HepG2 (cell line): ENCODE data around the gene SIRT7. TPM values are rescaled to one million over a fixed set of nuclear protein-coding genes. Genes with fewer than 3 reads are reported as not detected.

Experiments used
- ATF7 ChIP-seq, 2 experiments: fragments of 450-650 bp in 1 of 2; sonication (generic) in 1 of 2; formaldehyde crosslinking in 1 of 2; IDR thresholded peaks; 2 replicates each; pipeline versions ENCODE4 v1.4.0 to v1.6.1; 2016 to 2020; ENCODE audit warnings: antibody characterized with exemption in 1 of 2, mild to moderate bottlenecking in 1 of 2, missing genetic modification reagents in 1 of 2
- ATF7-NPFF ChIP-seq: sonication (generic); formaldehyde crosslinking; IDR thresholded peaks from 2 replicates; pipeline ENCODE4 v1.8.1; 2023; ENCODE audit warnings: mild to moderate bottlenecking, low read depth, missing genetic modification reagents, moderate library complexity
- BCL6 ChIP-seq: IDR thresholded peaks from 2 replicates; pipeline ENCODE4 v1.6.1; 2016; ENCODE audit warnings: missing genetic modification reagents, missing compliant biosample characterization
- ELF1 ChIP-seq: sonication (generic); formaldehyde crosslinking; IDR thresholded peaks from 2 replicates; pipeline ENCODE4 v1.4.0; 2020; ENCODE audit warnings: missing genetic modification reagents
- FOXJ3 ChIP-seq: sonication (generic); formaldehyde crosslinking; IDR thresholded peaks from 2 replicates; pipeline ENCODE4 v1.4.0; 2020; ENCODE audit warnings: missing genetic modification reagents, mild to moderate bottlenecking, borderline replicate concordance
- GFI1 ChIP-seq: sonication (generic); formaldehyde crosslinking; IDR thresholded peaks from 2 replicates; pipeline ENCODE4 v1.5.0; 2020; ENCODE audit warnings: missing genetic modification reagents, mild to moderate bottlenecking, borderline replicate concordance
- HDAC6 ChIP-seq: fragments of 200-600 bp; sonication (generic); IDR thresholded peaks from 2 replicates; pipeline ENCODE4 v1.7.0; 2017; ENCODE audit warnings: mild to moderate bottlenecking, antibody characterized with exemption, low read length, low read depth
- KMT2A ChIP-seq: sonication (generic); formaldehyde crosslinking; IDR thresholded peaks from 2 replicates; pipeline ENCODE4 v1.4.0; 2020; ENCODE audit warnings: missing genetic modification reagents
- MIXL1 ChIP-seq: IDR thresholded peaks from 2 replicates; pipeline ENCODE4 v1.6.1; 2016
- PAX8 ChIP-seq: sonication (generic); formaldehyde crosslinking; IDR thresholded peaks from 2 replicates; pipeline ENCODE4 v1.8.0; 2022; ENCODE audit warnings: mild to moderate bottlenecking, missing genetic modification reagents, borderline replicate concordance
- THAP9 ChIP-seq: sonication (generic); formaldehyde crosslinking; IDR thresholded peaks from 2 replicates; pipeline ENCODE4; 2020; ENCODE audit warnings: missing genetic modification reagents, mild to moderate bottlenecking, borderline replicate concordance
- ZNF10 ChIP-seq: sonication (generic); formaldehyde crosslinking; IDR thresholded peaks from 2 replicates; pipeline ENCODE4 v1.4.0; 2020; ENCODE audit warnings: mild to moderate bottlenecking, low read depth, missing genetic modification reagents, borderline replicate concordance
- ZNF503 ChIP-seq: sonication (generic); formaldehyde crosslinking; IDR thresholded peaks from 2 replicates; pipeline ENCODE4 v1.4.0; 2020; ENCODE audit warnings: missing genetic modification reagents
- ZNF674 ChIP-seq: sonication (generic); formaldehyde crosslinking; IDR thresholded peaks from 2 replicates; pipeline ENCODE4 v1.5.0; 2020; ENCODE audit warnings: low read depth, mild to moderate bottlenecking, missing genetic modification reagents
- ZNF7 ChIP-seq: IDR thresholded peaks from 2 replicates; pipeline ENCODE4 v1.6.1; 2016; ENCODE audit warnings: missing biosample characterization, missing genetic modification reagents
- ZNF792 ChIP-seq: IDR thresholded peaks from 2 replicates; pipeline ENCODE4 v1.6.1; 2016
- polyA plus RNA-seq, 8 experiments: library from polyadenylated mRNA; depleted of rRNA in 3 of 8; stranded (reverse) in 7 of 8; unstranded in 1 of 8; fragments of >200 nt; fragmentation: Illumina TruSeq in 4 of 8; extraction: Trizol in 4 of 8; gene quantifications; 2 replicates each; pipeline versions ENCODE4 v1.2.1 to v1.2.3, GENCODE V29; 2011 to 2016; ENCODE audit warnings: low read depth in 4 of 8, missing spikeins in 1 of 8, mixed read lengths in 1 of 8; ENCODE audit not compliant: insufficient read depth in 1 of 8
- total RNA-seq, 5 experiments: library from RNA; depleted of rRNA; stranded (reverse); fragments of >200 nt; fragmentation: Illumina TruSeq; extraction: Trizol; gene quantifications; 2 replicates each; pipeline ENCODE4 v1.2.3, GENCODE V29; 2016; ENCODE audit warnings: low read depth in 1 of 5
- TF ChIP-seq, protein P1 (sequence below): sonication (generic); formaldehyde crosslinking; IDR thresholded peaks from 2 replicates; pipeline ENCODE4 v1.5.1; 2020; ENCODE audit warnings: mild to moderate bottlenecking, missing genetic modification reagents
- TF ChIP-seq, protein P2 (sequence below): fragments of 450-650 bp; IDR thresholded peaks from 2 replicates; pipeline ENCODE4 v1.6.1; 2017
- TF ChIP-seq, protein P3 (sequence below): sonication (generic); formaldehyde crosslinking; IDR thresholded peaks from 2 replicates; pipeline ENCODE4 v1.4.0; 2020; ENCODE audit warnings: missing genetic modification reagents

The SIRT7 gene
- total and polyA plus RNA-seq, 2 of the 13 experiments (the other 11 are each of a cell fraction or from before 2014, with no cell fraction given), result 8.3 to 24.8 TPM

DNA sequence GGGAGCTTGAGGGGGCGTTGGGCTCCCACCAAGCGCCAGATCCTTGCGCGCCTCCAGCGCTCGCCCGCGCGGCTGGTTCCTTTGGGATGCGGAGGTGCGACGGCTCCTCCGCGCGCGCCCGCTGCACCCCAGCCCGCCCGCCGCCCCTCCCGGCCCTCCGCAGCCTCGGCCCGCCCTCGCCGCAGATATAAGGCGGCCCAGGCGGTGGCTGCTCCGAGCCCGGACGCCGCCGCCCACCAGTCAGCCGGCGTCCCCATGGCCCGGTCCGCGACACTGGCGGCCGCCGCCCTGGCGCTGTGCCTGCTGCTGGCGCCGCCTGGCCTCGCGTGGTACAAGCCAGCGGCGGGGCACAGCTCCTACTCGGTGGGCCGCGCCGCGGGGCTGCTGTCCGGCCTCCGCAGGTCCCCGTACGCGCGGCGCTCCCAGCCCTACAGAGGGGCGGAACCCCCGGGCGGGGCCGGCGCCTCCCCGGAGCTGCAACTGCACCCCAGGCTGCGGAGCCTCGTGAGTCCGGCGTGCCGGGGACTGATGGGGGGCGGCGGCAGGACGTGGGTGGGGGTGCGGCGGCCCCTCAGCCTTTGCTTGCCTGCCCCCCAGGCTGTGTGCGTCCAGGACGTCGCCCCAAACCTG lies 15.8 kb downstream of the SIRT7 start, which contains the start of gene NPB (continued):
- TF ChIP-seq KMT2A (CRISPR knock-in tag), result no peak
- no peak for TF ChIP-seq ZNF674
- TF ChIP-seq, protein P1, sequence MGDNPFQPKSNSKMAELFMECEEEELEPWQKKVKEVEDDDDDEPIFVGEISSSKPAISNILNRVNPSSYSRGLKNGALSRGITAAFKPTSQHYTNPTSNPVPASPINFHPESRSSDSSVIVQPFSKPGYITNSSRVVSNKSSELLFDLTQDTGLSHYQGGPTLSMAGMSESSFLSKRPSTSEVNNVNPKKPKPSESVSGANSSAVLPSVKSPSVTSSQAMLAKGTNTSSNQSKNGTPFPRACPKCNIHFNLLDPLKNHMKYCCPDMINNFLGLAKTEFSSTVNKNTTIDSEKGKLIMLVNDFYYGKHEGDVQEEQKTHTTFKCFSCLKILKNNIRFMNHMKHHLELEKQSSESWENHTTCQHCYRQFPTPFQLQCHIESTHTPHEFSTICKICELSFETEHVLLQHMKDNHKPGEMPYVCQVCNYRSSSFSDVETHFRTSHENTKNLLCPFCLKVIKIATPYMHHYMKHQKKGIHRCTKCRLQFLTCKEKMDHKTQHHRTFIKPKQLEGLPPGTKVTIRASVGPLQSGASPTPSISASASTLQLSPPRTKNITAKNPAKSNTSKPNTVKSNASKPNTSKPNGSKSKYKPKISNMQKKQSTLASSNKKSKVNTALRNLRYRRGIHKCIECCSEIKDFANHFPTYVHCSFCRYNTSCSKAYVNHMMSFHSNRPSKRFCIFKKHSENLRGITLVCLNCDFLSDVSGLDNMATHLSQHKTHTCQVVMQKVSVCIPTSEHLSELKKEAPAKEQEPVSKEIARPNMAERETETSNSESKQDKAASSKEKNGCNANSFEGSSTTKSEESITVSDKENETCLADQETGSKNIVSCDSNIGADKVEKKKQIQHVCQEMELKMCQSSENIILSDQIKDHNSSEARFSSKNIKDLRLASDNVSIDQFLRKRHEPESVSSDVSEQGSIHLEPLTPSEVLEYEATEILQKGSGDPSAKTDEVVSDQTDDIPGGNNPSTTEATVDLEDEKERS (CRISPR knock-in tag), result 0 out of 2 replicates have a peak, but pooled peaks have one; percentile 49
- no peak for TF ChIP-seq FOXJ3 (CRISPR knock-in tag)
- TF ChIP-seq ATF7-NPFF, result peak; percentile 86; the same call in 1 of the 2 replicates
- TF ChIP-seq ATF7 (IDR thresholded peaks at IDR 0.05), result no peak
- TF ChIP-seq ATF7 (CRISPR knock-in tag; IDR thresholded peaks at IDR 0.05), result no peak; the same call in 1 of the 2 replicates
- TF ChIP-seq, protein P2, sequence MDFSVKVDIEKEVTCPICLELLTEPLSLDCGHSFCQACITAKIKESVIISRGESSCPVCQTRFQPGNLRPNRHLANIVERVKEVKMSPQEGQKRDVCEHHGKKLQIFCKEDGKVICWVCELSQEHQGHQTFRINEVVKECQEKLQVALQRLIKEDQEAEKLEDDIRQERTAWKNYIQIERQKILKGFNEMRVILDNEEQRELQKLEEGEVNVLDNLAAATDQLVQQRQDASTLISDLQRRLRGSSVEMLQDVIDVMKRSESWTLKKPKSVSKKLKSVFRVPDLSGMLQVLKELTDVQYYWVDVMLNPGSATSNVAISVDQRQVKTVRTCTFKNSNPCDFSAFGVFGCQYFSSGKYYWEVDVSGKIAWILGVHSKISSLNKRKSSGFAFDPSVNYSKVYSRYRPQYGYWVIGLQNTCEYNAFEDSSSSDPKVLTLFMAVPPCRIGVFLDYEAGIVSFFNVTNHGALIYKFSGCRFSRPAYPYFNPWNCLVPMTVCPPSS, result no peak
- no peak for TF ChIP-seq ELF1 (CRISPR knock-in tag)
- no peak for TF ChIP-seq ZNF792
- no peak; the same call in 1 of the 2 replicates for TF ChIP-seq BCL6
- no peak for TF ChIP-seq ZNF7
- TF ChIP-seq THAP9 (CRISPR knock-in tag), result no peak
- TF ChIP-seq MIXL1 (CRISPR knock-in tag), result no peak
- TF ChIP-seq ZNF503 (CRISPR knock-in tag), result no peak
- peak; percentile 75 for TF ChIP-seq PAX8 (CRISPR knock-in tag)
- no peak for TF ChIP-seq HDAC6
- TF ChIP-seq ZNF10 (CRISPR knock-in tag), result no peak
- TF ChIP-seq, protein P3, sequence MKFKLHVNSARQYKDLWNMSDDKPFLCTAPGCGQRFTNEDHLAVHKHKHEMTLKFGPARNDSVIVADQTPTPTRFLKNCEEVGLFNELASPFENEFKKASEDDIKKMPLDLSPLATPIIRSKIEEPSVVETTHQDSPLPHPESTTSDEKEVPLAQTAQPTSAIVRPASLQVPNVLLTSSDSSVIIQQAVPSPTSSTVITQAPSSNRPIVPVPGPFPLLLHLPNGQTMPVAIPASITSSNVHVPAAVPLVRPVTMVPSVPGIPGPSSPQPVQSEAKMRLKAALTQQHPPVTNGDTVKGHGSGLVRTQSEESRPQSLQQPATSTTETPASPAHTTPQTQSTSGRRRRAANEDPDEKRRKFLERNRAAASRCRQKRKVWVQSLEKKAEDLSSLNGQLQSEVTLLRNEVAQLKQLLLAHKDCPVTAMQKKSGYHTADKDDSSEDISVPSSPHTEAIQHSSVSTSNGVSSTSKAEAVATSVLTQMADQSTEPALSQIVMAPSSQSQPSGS (CRISPR knock-in tag), result no peak
- no peak for TF ChIP-seq GFI1
